NCI-H2196 (cell line): ENCODE measurements around the gene GLYATL3.
A peak's percentile ranks its signal among the peaks of the same experiment; 100 is the strongest.

Source experiments
- DNase-seq: peaks from one replicate; lab custom pipeline; 2025; ENCODE audit not compliant: unreplicated experiment; lab: John Stamatoyannopoulos, UW

GLYATL3 gene

DNA sequence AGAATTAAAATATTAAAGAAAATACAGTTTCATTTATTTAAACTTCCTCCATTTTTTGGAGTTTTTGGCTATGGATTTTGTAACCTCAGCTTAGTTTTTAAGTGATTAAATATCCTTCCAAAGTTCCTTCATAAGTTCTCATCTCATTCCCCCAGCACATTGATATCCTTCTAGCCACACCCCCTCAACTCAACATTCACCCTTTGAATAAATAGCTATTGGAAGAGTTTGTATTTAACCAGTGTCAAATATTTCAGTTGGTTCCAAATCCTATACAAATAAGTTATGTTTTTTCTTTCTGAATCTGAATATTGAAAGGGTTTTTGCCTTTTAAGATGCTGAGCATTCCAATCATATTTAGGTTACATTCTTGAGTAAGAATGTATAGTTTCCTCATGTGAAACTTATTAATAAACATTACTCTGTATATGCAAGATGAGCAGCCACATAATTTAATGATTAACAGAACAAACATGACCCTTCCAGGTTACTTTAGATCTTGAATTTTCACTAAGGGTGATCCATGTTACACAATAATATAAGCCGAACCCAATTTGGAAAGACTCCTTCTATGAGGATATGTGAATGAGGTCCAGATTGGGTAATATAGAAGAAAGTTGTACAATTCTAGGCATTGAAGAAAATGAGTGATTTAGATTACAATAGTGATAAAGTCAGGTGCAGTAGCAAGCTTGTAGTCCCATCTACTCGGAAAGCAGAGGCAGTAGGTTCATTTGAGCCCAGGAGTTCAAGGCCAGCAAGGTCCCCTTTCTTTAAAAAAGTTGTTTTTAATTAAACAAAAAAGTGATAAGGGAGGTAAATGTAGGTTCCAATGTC is 13.6 kb downstream of the GLYATL3 start:
- DNase-seq, result no peak

DNA sequence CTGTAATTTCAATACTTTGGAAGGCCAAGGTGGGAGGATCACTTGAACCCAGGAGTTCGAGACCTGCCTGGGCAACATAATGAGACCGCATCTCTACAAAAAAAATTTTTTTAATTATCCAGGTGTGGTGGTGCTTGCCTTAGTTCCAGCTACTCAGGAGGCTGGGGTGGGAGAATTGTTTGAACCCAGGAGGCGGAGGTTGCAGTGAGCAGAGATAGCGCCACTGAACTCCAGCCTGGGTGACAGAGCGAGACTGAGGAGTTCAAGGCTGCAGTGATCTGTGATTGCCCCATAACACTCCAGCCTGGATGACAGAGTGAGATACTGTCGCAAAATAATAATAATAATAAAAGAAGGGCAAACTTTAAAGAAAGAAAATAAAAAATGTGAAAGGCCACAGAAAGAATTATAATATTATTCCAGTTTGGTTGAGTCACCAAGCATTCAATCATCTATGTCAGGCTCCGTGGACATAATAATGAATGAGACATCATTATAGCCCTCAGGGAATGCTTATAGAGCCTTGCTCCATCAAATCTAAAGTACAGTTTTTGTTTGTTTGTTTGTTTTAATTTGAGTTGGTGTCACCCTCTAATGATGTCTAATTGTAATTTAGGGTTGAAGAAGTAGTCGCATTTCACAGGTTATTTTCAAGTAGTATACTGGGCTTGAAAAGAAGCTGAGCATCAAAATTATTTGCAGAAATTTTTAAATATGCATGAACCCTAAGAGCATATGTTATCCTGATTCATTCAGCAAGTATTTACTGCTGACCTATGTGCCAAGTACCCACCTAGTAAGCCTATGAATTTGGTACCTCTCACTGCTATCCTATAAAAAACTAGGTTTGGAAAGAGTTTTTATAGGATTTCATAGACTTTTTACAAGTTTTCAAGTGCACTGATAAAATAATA is 15.1 kb downstream of the GLYATL3 start:
- DNase-seq, result no peak

DNA sequence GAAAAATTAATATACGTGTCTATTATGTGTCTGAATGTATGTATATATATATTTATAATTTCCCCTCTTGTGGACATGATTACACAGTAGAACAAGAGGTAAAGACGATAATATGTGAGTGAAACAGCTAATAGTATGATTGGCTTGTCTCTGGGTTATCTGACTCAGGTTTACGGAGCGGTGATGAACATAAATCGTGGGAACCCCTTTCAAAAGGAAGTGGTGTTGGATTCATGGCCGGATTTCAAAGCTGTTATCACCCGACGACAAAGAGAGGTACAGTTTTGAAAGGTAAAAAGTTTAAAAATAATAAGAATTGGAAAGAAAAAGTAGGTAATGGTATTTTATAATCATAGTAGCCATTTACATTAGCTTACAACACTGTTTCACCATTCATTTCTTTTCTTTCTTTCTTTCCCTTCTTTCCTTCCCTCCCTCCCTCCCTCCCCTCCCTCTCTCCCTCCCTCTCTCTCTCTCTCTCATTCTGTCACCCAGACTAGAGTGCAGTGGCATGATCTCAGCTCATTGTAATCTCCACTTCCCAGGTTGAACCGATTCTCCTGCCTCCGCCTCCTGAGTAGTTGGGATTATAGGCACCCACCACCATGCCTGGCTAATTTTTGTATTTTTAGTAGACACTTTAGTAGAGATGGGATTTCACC is 15.9 kb downstream of the GLYATL3 start:
- DNase-seq, result no peak

DNA sequence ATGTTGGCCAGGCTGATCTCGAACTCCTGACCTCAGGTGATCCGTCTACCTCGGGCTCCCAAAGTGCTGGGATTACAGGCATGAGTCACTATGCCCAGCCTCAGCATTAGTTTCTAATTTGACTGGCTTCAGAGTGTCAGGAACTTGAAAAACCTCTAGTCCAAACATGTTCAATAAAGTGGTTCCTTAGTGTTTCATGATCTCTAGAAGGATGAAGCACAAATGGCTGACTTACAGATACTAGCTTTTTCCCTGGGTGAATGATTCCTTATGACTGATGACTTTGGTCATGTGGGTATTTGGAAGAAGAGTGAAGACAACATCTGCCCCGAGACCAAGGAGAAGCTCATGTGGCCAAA is 16.4 kb downstream of the GLYATL3 start:
- no peak for DNase-seq

DNA sequence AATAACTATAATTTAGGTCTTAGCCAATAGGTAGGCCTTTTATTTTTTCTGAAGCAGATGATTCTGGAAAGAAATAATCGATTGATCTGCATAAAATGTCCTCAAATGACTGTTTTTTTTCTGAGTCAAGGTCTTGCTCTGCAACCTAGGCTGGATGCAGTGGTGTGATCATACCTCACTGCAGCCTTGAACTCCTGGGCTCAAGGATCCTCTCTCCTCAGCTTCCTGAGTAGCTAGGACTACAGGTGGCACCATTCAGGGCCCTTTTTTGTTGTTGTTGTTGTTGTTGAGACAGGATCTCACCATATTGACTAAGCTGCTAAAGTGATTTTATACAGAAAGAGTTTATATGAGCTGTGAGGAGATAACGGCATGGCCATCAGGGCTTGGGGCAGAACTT is 18.2 kb downstream of the GLYATL3 start:
- no peak for DNase-seq

DNA sequence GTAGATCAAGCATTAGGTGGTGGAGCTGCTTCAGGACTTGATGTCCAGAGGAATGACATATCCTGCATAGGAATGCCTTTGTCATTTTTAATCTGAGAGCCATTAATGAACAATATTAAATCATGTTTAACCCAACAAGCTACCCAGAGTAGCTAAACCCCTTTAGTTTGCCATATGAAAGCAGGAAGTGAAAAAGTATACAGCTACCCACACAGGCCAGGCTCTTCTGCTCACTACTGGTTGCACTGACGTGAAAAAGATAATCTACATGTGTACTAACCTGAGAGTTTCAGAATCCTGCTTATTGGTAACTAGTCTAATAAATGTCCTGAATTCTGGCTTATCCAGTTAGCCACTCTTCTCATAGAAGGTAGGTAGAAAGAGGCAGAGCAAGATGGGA is 19.9 kb downstream of the GLYATL3 start:
- no peak for DNase-seq

DNA sequence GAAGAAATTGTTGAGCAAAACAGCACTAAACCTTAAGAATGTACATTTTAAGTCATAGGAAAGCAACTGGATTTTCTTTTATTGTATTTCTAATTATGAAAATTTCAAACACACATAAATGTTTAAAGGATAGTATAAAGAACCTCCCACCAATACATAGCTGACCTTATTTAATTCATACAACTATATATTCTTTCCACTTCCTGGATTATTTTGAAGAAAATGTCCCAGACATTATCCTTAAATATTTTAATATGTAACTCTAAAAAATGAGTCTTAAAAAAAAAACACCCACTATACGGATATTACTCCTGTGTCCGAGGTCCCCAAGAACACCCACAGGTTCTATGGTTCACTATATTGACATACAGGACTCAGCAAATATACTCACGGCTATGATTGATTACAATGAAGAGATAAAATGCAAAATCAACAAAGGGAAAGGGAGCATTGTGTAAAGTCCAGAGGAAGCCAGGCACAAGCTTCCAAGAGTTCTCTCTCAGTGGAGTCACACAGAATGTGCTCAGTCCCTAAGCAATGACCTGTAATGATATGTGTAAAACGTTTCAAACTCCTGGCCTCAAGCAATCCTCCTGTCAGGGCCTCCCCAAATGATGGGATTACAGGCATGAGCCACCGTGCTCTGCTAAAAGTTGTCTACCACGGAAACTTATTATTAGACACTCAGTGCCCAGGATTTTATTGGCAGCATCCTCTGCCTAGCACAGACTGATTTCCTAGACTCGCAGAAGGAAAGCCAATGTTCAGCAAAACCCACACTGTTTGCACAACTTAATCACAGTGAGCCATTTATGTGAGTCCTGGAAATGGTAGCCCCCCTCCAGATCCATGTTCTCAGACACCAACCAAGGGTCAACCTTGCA is 23.2 kb downstream of the GLYATL3 start:
- no peak for DNase-seq

DNA sequence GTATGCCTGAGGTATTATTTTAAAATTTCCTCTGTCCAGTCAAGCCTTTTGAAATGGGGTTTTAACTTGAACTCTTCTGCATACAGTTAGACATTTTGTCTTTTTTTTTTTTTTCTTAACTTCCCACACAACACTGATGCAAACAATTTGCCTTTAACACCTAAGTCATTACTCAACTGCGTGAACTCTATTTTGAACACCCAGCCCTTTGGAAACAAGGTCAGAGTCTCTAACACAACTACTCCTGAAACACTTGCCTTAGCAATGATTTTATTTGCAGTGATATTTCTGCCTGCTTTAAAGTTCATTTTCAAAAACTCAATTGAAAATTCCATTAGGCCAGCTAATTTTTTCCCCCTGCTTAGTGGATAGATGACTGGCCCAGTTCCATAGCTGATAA is 24.2 kb downstream of the GLYATL3 start:
- DNase-seq, result no peak

DNA sequence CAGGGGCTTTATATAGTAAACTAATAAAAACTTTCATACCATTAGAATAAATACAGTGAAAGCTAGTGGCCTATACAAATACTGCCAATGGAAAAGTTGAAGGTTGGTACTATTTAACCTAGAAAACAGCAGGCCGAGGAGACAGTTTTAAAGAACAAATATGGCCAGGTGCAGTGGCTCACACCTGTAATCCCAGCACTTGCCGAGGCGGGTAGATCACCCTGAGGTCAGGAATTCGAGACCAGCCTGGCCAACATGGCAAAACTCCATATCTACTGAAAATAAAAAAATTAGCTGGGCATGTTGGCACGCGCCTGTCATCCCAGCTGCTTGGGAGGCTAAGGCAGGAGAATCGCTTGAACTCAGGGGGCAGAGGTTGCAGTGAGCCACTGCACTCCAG is 24.8 kb downstream of the GLYATL3 start:
- DNase-seq, result peak; percentile 41

DNA sequence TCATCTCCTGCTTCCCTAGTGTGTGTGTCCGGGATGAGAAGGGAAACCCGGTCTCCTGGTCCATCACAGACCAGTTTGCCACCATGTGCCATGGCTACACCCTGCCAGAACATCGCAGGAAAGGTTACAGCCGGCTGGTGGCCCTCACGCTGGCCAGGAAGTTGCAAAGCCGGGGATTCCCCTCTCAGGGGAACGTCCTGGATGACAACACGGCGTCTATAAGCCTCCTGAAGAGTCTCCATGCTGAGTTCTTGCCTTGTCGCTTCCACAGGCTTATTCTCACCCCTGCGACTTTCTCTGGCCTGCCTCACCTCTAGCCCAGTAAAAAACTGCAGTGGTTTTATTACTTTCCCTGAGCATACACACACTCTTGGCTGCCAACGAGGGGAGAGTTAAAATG is 26.9 kb downstream of the GLYATL3 start:
- DNase-seq, result no peak

DNA sequence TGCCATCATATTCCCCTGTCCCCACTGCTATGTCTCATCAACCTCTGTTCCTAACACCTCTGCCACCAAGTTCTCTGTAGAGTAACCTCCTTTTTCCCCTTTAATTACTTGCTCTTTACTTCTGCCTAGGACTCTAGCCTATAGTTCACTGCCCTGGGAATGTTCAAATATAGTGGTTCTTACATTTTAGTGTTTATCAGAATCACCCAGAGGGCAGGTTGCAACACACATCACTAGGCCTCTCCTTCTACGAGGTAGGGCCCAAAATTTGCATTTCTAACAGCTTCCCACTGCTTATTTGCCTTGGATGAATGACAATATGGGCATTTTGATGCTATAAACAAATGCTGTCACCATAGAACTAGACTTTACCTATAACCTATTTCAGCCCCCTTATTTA is 27.6 kb downstream of the GLYATL3 start:
- DNase-seq, result no peak

DNA sequence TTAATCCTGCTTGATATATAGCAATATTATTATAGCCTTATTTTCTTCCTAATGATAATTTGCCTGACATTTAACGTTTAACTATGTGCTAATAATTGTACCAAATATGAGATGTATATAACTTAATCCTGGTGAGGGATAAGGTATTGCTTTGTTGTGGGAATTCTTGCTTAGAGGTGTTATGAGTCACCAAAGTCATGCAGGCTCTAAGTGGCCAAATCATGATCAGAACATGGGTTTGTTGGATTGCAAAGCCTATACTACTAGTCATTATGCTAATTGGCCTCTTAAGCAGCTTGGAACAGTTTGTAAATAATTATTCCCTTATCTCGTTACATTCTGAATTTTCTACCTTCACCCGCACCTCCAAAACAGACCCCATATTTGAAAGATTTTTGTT is 28.8 kb downstream of the GLYATL3 start:
- DNase-seq, result no peak

DNA sequence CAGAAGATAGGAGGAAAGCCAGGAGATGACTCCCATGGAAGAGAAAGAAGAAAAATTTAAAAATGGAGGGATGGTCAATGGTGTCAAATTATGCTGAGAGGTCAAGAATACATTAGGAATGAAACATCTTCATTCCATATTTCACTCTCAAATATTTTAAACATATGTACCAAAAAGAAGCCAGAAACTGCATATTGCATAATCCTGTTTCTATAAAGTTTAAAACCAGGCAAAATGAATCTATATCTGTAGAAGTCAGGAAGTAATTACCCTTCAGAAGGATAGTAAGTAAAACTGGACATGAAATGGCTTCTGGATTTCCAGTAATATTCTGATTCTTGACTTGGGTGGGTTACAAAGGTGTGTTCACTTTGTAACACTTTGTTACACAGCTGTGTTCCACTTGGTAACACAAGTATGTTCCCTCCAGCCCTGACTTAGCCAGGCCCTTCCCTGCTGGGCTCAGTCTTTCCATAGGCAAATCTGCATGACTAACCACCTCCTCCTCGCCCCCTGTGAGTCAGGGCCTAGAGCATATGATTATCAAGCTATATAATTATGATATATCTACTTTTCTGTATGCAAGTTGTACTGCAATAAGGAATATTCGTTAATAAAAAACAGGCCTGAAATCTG is 30.5 kb downstream of the GLYATL3 start:
- no peak for DNase-seq

DNA sequence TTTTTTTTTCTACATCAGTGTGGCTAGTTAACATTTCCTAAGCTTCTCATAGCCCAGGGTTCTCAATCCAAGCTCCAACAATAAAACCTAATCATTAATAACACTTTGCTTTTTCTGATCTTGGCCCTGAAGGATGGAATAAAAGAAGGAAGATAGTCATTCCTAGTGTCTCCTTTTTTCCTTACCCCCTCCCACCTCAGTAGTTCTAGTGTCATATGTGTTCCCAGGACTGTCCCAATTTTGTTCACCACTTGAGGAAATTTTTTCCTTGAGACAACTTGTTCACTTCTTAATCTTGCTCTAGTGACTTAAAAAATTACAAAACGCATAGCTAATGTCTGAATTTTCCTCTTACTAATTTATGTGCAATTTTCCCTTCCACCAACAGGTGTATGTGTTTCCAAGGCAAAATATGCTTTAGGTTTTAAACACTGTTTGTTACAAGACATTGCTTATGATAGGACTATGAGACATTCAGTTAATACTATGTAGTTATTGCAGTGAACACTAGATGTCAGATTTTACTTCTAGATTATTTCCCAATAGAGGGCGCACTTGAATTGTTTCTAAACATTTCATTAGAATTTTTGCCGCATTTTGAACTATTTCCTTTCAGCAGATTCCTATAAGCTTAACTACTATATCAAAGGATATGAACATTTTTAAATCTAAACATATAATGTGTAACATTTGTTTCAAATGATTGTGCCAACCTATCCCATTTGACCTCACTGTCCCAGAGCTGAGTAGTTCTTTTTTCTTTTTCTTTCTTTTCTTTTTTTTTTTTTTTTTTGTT is 32.2 kb downstream of the GLYATL3 start:
- DNase-seq, result peak; percentile 74

DNA sequence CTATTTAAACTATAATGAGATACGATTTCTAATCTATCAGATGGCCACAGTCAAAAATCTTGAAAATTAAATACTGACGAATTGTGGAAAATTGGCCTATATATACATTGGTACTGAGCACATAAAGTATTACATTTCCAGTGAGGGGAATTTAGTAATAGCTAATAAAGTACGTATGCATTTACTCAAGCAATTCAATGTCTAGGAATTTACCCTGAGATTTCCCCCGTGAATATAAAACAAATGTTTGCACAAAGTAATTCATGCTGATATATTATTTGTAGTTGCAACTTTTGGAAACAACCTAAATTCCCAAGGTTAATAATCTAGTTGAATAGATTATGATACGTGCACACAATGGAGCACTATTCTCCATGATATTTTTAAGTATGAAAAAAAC is 36.1 kb downstream of the GLYATL3 start:
- DNase-seq, result no peak

DNA sequence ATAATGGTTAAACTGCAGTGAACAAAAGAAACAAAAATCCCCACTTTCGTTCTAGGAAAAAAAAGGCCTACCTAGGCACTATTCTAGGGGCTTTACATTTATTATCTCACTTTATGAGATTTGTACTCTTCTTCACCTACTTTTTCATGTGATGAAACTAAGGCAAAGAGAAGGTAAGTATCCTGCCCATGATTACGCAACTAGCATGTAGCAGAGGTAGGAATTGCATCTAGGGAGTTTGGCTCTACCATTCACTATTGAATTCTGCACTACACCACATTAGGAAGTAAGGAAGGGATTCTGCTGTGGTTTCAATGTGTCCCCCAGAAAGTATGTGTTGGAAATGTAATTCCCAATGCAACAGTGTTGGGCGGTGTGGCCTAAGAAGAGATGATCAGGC is 39.4 kb downstream of the GLYATL3 start:
- no peak for DNase-seq

DNA sequence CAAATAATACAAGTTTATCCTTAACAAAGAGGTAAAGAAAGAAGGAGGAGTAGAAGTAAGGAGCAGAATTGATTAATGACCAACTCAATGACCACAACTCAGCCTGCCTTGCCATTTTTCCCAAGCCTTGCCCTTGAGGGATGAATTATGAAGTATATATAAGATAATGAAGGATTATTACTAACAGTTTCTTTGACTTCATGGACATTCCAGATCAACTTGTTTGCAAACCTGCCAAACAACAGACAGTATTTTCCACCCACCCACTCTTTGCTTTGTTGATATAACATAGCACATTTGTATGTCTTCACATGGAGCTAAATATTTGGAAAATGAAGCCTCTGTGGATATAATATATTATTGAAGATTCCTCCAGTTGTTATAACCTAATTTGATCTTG is 40.9 kb downstream of the GLYATL3 start:
- DNase-seq, result no peak

DNA sequence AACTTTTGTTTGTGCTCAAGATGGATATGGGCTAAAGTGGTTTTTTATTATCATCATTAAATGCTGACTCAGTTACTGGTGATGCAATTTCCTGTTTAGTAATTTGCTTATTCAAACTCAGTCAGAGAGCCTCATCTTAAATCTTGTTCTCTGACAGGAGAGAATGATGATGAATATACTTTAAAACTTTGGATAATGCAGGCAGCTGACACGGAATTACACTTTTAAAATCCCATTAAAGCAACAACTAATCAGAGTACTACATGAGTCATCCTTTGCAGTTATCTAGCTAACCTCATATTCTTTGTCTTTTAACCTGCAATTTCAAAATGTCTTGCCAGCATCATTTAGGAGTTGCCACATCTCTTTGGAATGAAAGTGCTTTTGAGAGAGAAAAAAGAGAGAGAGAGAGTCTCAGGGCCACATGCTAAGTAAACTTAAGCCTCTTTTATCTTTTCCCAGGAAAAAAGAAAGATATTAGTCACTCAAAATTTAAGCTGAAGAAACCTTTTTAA is 41.5 kb downstream of the GLYATL3 start:
- DNase-seq, result peak; percentile 28

DNA sequence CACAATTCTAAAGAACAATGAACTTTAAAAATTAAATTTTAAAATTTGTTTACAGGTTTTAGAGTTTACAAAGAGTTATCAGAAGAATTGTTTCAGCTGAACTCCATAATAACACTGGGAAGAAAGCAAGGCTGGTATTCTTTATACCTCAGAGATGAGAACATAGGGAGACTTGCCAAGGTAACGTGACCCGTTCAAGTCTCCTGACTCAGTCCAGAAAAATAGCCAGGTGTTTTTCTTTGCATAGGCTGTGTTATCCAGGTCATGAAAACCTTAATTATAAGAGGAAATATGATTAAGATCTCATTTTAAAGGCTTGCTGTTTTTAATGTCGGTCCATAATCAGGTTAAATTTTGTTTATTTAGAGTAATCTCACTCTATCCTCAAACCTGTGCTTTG is 42.2 kb downstream of the GLYATL3 start:
- peak; percentile 70 for DNase-seq
